H1 (cell line): ENCODE data around the gene NDUFA11. TPM values are rescaled to one million over a fixed set of nuclear protein-coding genes. Genes with fewer than 3 reads are reported as not detected.

Source experiments
- CTCF ChIA-PET: fragments of 300-600 bp; sonication (Branson Sonifier 250); formaldehyde crosslinking; loops from one replicate; lab custom pipeline; 2021; ENCODE audit not compliant: partially characterized antibody; lab: Charles Lee
- POLR2A ChIA-PET: fragments of 300-600 bp; sonication (Branson Sonifier 250); formaldehyde crosslinking; loops from one replicate; lab custom pipeline; 2021; ENCODE audit warnings: inconsistent platforms; ENCODE audit not compliant: partially characterized antibody; lab: Charles Lee
- DNase-seq, 2 experiments: peaks; one replicate each; pipeline versions ENCODE4 v3.0.0 to v3.0.0-alpha.2; 2010 to 2022; ENCODE audit warnings: low spot score in 2 of 2, low read depth in 1 of 2, mixed read lengths in 1 of 2
- FAIRE-seq: peaks from 2 replicates; lab custom pipeline; 2011; peaks lifted over from hg19 to GRCh38; lab: Jason Lieb, UNC
- H2AFZ ChIP-seq: 2 replicates; pipeline ENCODE4 v1.8.1; 2012; ENCODE audit warnings: low read length, inconsistent platforms
- H2AK5ac ChIP-seq: 2 replicates; pipeline ENCODE4 v1.6.1; 2013; ENCODE audit warnings: low read depth, low read length
- H2BK120ac ChIP-seq: replicated peaks from 2 replicates; pipeline ENCODE3; 2013; ENCODE audit warnings: low read depth, low read length, inconsistent platforms
- H2BK12ac ChIP-seq: 2 replicates; pipeline ENCODE4 v1.6.1; 2013; ENCODE audit warnings: low read depth, low read length
- H2BK15ac ChIP-seq: 2 replicates; pipeline ENCODE4 v1.6.1; 2013; ENCODE audit warnings: low read length
- H2BK20ac ChIP-seq: 2 replicates; pipeline ENCODE4 v1.6.1; 2013; ENCODE audit warnings: low read length
- H2BK5ac ChIP-seq: 2 replicates; pipeline ENCODE4 v1.6.1; 2013; ENCODE audit warnings: low read depth, low read length
- H3K14ac ChIP-seq: 2 replicates; pipeline ENCODE4 v1.6.1; 2013; ENCODE audit warnings: inconsistent platforms; ENCODE audit not compliant: insufficient read length
- H3K18ac ChIP-seq: 2 replicates; pipeline ENCODE4 v1.6.1; 2013; ENCODE audit warnings: low read length; ENCODE audit errors: extremely low read depth
- H3K23ac ChIP-seq: 2 replicates; pipeline ENCODE4 v1.6.1; 2013; ENCODE audit warnings: inconsistent platforms; ENCODE audit not compliant: insufficient read length
- H3K23me2 ChIP-seq: 2 replicates; pipeline ENCODE4 v1.6.1; 2013; ENCODE audit warnings: low read depth, low read length
- H3K27ac ChIP-seq: 2 replicates; pipeline ENCODE4 v1.6.1; 2011; ENCODE audit warnings: low read depth, low read length, inconsistent platforms
- H3K27me3 ChIP-seq, 4 experiments: replicated peaks in 1 of 4; 1 replicate in 1 of 4; 2 replicates in 3 of 4; pipeline versions ENCODE4 v1.6.1 to v1.8.1; 2011 to 2013; ENCODE audit warnings: low read length in 3 of 4, mild to moderate bottlenecking in 3 of 4, inconsistent platforms in 2 of 4, mixed read lengths in 2 of 4, moderate library complexity in 1 of 4; ENCODE audit not compliant: control insufficient read depth in 3 of 4, insufficient read depth in 3 of 4; ENCODE audit errors: extremely low read depth in 1 of 4
- H3K36me3 ChIP-seq, 4 experiments: 2 replicates each; pipeline versions ENCODE4 v1.6.1 to v1.8.1; 2011 to 2013; ENCODE audit warnings: mild to moderate bottlenecking in 4 of 4, low read length in 3 of 4, moderate library complexity in 2 of 4, control low read depth in 1 of 4, inconsistent platforms in 1 of 4; ENCODE audit not compliant: insufficient read depth in 4 of 4, control insufficient read depth in 2 of 4
- H3K4ac ChIP-seq: replicated peaks from 2 replicates; pipeline ENCODE3; 2013; ENCODE audit warnings: low read length, low read depth, mixed read lengths, inconsistent platforms; ENCODE audit not compliant: insufficient read length
- H3K4me1 ChIP-seq, 4 experiments: replicated peaks in 1 of 4; 1 replicate in 1 of 4; 2 replicates in 3 of 4; pipeline versions ENCODE4 v1.6.1 to v1.8.1; 2011 to 2013; ENCODE audit warnings: low read length in 3 of 4, inconsistent platforms in 2 of 4, mixed read lengths in 1 of 4; ENCODE audit not compliant: insufficient read depth in 4 of 4, control insufficient read depth in 3 of 4
- H3K4me2 ChIP-seq, 2 experiments: 2 replicates each; pipeline versions ENCODE4 v1.6.1 to v1.8.1; 2011 to 2013; ENCODE audit warnings: low read depth in 2 of 2, low read length in 2 of 2, control low read depth in 1 of 2, inconsistent platforms in 1 of 2, mild to moderate bottlenecking in 1 of 2; ENCODE audit not compliant: insufficient read depth in 1 of 2
- H3K4me3 ChIP-seq, 4 experiments: fragments of 200-600, 300-600 bp in 1 of 4; sonication (generic), shearing (Covaris generic), sonication (Bioruptor Twin) in 1 of 4; 2 replicates each; pipeline versions ENCODE4 v1.5.1 to v1.8.1; 2011 to 2016; ENCODE audit warnings: low read length in 4 of 4, low read depth in 3 of 4, control low read depth in 2 of 4, inconsistent platforms in 2 of 4, mild to moderate bottlenecking in 2 of 4, mixed read lengths in 1 of 4, moderate library complexity in 1 of 4; ENCODE audit not compliant: insufficient read depth in 2 of 4; ENCODE audit errors: extremely low read depth in 1 of 4
- H3K56ac ChIP-seq: replicated peaks from 2 replicates; pipeline ENCODE3; 2013; ENCODE audit warnings: low read depth, mild to moderate bottlenecking, mixed read lengths, low read length, inconsistent platforms; ENCODE audit not compliant: insufficient read length
- H3K79me1 ChIP-seq: 2 replicates; pipeline ENCODE4 v1.6.1; 2013; ENCODE audit warnings: low read depth, low read length, control low read depth
- H3K79me2 ChIP-seq, 2 experiments: 2 replicates each; pipeline versions ENCODE4 v1.6.1 to v1.8.1; 2012 to 2013; ENCODE audit warnings: low read length in 2 of 2, mild to moderate bottlenecking in 2 of 2, inconsistent platforms in 1 of 2; ENCODE audit not compliant: insufficient read depth in 2 of 2, control insufficient read depth in 1 of 2
- H3K9ac ChIP-seq, 4 experiments: replicated peaks in 1 of 4; 1 replicate in 1 of 4; 2 replicates in 3 of 4; pipeline versions ENCODE4 v1.6.1 to v1.8.1; 2011 to 2013; ENCODE audit warnings: low read depth in 3 of 4, low read length in 3 of 4, control low read depth in 2 of 4, mild to moderate bottlenecking in 2 of 4, moderate library complexity in 2 of 4, inconsistent platforms in 1 of 4; ENCODE audit errors: extremely low read depth in 1 of 4
- H3K9me3 ChIP-seq, 2 experiments: 2 replicates each; pipeline versions ENCODE4 v1.6.1 to v1.8.1; 2012 to 2013; ENCODE audit warnings: mild to moderate bottlenecking in 2 of 2, moderate library complexity in 2 of 2, control low read depth in 1 of 2, inconsistent platforms in 1 of 2, low read depth in 1 of 2, low read length in 1 of 2, mixed read lengths in 1 of 2; ENCODE audit not compliant: insufficient read depth in 2 of 2
- H4K20me1 ChIP-seq, 2 experiments: replicated peaks in 1 of 2; 2 replicates each; pipeline versions ENCODE3 to v1.8.1; 2011 to 2013; ENCODE audit warnings: inconsistent platforms in 2 of 2, low read length in 2 of 2, mild to moderate bottlenecking in 1 of 2; ENCODE audit not compliant: insufficient read depth in 2 of 2, control insufficient read depth in 1 of 2
- H4K5ac ChIP-seq: 2 replicates; pipeline ENCODE4 v1.6.1; 2013; ENCODE audit warnings: low read length, low read depth, mixed read lengths, inconsistent platforms; ENCODE audit not compliant: insufficient read length
- H4K8ac ChIP-seq: 2 replicates; pipeline ENCODE4 v1.8.0; 2013; ENCODE audit warnings: mild to moderate bottlenecking, moderate library complexity, low read length, inconsistent platforms; ENCODE audit not compliant: insufficient read depth; ENCODE audit errors: extremely low read depth
- H4K91ac ChIP-seq: replicated peaks from 2 replicates; pipeline ENCODE3; 2013; ENCODE audit warnings: low read length, mixed read lengths, inconsistent platforms; ENCODE audit not compliant: insufficient read length
- CBX5 ChIP-seq: fragments of 300-800, 300-1000 bp; sonication (generic); IDR thresholded peaks from 2 replicates; pipeline ENCODE4 v1.7.1; 2016; ENCODE audit warnings: antibody characterized with exemption, low read length, low read depth
- CEBPB ChIP-seq: IDR thresholded peaks from 2 replicates; pipeline ENCODE4 v1.6.1; 2012; ENCODE audit warnings: low read depth, low read length
- EZH2 ChIP-seq: fragments of 200-600 bp; sonication (generic); IDR thresholded peaks from 2 replicates; pipeline ENCODE4 v1.7.1; 2012; ENCODE audit warnings: low read depth, mild to moderate bottlenecking, moderate library complexity, low read length, inconsistent platforms; ENCODE audit not compliant: severe bottlenecking
- GTF2F1 ChIP-seq: IDR thresholded peaks from 2 replicates; pipeline ENCODE4 v1.6.1; 2012; ENCODE audit warnings: low read depth, low read length, improper control_type of control experiment, borderline replicate concordance
- JUN ChIP-seq: IDR thresholded peaks from 2 replicates; pipeline ENCODE4 v1.6.1; 2011; ENCODE audit warnings: low read depth, mild to moderate bottlenecking, improper control_type of control experiment, low read length
- JUND ChIP-seq: IDR thresholded peaks from 2 replicates; pipeline ENCODE4 v1.6.1; 2011; ENCODE audit warnings: mild to moderate bottlenecking, improper control_type of control experiment, low read length
- KDM5A ChIP-seq: fragments of 200-600 bp; IDR thresholded peaks from 2 replicates; pipeline ENCODE4 v1.7.1; 2012; ENCODE audit warnings: mild to moderate bottlenecking, low read length, inconsistent platforms, mixed read lengths
- POU5F1 ChIP-seq: IDR thresholded peaks from 2 replicates; pipeline ENCODE4 v1.6.1; 2011; ENCODE audit warnings: low read depth, mild to moderate bottlenecking, low read length, moderate library complexity
- RBBP5 ChIP-seq: IDR thresholded peaks from 2 replicates; pipeline ENCODE4 v1.7.1; 2012; ENCODE audit warnings: low read depth, mild to moderate bottlenecking, inconsistent platforms, low read length, moderate library complexity, borderline replicate concordance
- RNF2 ChIP-seq: fragments of 200-900, 300-1000 bp; sonication (generic); IDR thresholded peaks from 2 replicates; pipeline ENCODE4 v1.7.1; 2016; ENCODE audit warnings: borderline replicate concordance, low read depth, mild to moderate bottlenecking, antibody characterized with exemption, low read length; ENCODE audit not compliant: poor library complexity, severe bottlenecking; ENCODE audit errors: missing control alignments
- ZNF274 ChIP-seq: IDR thresholded peaks from 2 replicates; pipeline ENCODE4 v1.7.0; 2012; ENCODE audit warnings: low read length, borderline replicate concordance; ENCODE audit errors: extremely low read depth
- WGBS, 2 experiments: shearing (Covaris generic) in 1 of 2; methylation state at CpG; one replicate each; pipeline versions ENCODE4 v1.1.6 to v1.1.7; 2013 to 2015; ENCODE audit warnings: low lambda C conversion rate in 2 of 2, mixed read lengths in 2 of 2, inconsistent platforms in 1 of 2, low coverage in 1 of 2, missing lambda C conversion rate in 1 of 2; ENCODE audit not compliant: insufficient replicate concordance in 2 of 2, insufficient coverage in 1 of 2, insufficient read length in 1 of 2; ENCODE audit errors: extremely low coverage in 1 of 2, missing lambda C conversion rate in 1 of 2; 5-methylcytosine and 5-hydroxymethylcytosine counted together
- polyA plus RNA-seq, 7 experiments: library from polyadenylated mRNA; depleted of rRNA in 3 of 7; stranded (reverse) in 5 of 7; unstranded in 2 of 7; fragments of >200 nt in 5 of 7; fragments of 200-250 nt in 2 of 7; gene quantifications; 1 replicate in 5 of 7; 2 replicates in 1 of 7; 4 replicates in 1 of 7; pipeline versions ENCODE4 v1.2.1 to v1.2.3, GENCODE V29; 2011 to 2013; ENCODE audit warnings: missing spikeins in 2 of 7, mixed read lengths in 2 of 7
- total RNA-seq: library from RNA; stranded (reverse); fragmentation: NEBNext Ultra II Directional; extraction: Animal tissue kit (Norgen Biotek cat#: 25700); gene quantifications from 2 replicates; pipeline ENCODE4 v1.2.1, GENCODE V29; 2021

NDUFA11 gene
- total and polyA plus RNA-seq, 2 of the 8 experiments (the other 6 are each of a cell fraction or from before 2014, with no cell fraction given) = 205 to 1,037 TPM

- Histone ChIP-seq H3K4me2 (peak overlapping the region; percentile 54 to 65), H3K23me2 (no peaks in the 10 kb centered on the region), H3K36me3 (peaks cover 0 to 3% (median 0%) of the 10 kb centered on the region in 4 experiments; a peak in 1 of 8 replicates), H3K4me3 (peak overlapping the region in 1 of 4 experiments; percentile 15; a peak in 1 of 8 replicates), H4K5ac (no peak overlapping the region), H3K79me1 (peaks cover 30% of the 10 kb centered on the region), H2BK120ac (no peak overlapping the region), H3K14ac (no peak overlapping the region), H3K27ac (no peak overlapping the region), H4K91ac (peak overlapping the region; percentile 22), H2BK5ac (0 out of 2 replicates have a peak overlapping the region, but pooled peaks have one; percentile 29), H3K4me1 (peaks cover 34 to 58% (median 41%) of the 10 kb centered on the region in 4 experiments), H3K18ac (peak overlapping the region; percentile 85), H2BK20ac (0 out of 2 replicates have a peak overlapping the region, but pooled peaks have one; percentile 1), H3K9me3 (no peaks in the 10 kb centered on the region), H3K9ac (no peak overlapping the region; a peak in 1 of 7 replicates), H3K23ac (no peak overlapping the region), H3K56ac (no peak overlapping the region), H2BK12ac (peak overlapping the region; percentile 69; the same call in 1 of the 2 replicates), H2AK5ac (peak overlapping the region; percentile 25), H3K79me2 (peaks cover 9 to 90% of the 10 kb centered on the region in 2 experiments), H3K27me3 (no peaks in the 10 kb centered on the region; a peak in 1 of 7 replicates), H3K4ac (peak overlapping the region; percentile 46), H4K20me1 (peaks cover 37 to 45% of the 10 kb centered on the region in 2 experiments), H4K8ac (peak overlapping the region; percentile 17; the same call in 1 of the 2 replicates), H2AFZ (no peak overlapping the region), H2BK15ac (peak overlapping the region; percentile 75; the same call in 1 of the 2 replicates)
- FAIRE-seq = no peak
- ChIA-PET POLR2A (interaction anchor here (0.9 to 4.0 kb wide), 7 partner anchors 9 to 59 kb away, joined by 3 to 13 read pairs (median 4); partner anchors contain the start of gene NDUFA11), CTCF (interaction anchor here (0.6 to 6.0 kb wide), 10 partner anchors 9 to 780 kb away, joined by 3 to 48 read pairs (median 4); no protein-coding TSS in a partner anchor)
- no peak for DNase-seq
- WGBS, 2 experiments = 84% methylated on average over 18 of the region's 18 CpGs; no CpG with 5 or more reads in 1 of the 2 experiments
- no peak for TF ChIP-seq CEBPB
- no peak for TF ChIP-seq GTF2F1
- TF ChIP-seq RBBP5 = no peak
- TF ChIP-seq JUND = no peak
- no peak for TF ChIP-seq CBX5
- no peak for TF ChIP-seq EZH2
- TF ChIP-seq POU5F1 = no peak
- no peak for TF ChIP-seq JUN
- no peak for TF ChIP-seq ZNF274
- no peak for TF ChIP-seq RNF2
- TF ChIP-seq KDM5A = no peak
These were observed 48.8 kb upstream of the NDUFA11 start for GRCh38 chr19:5952193-5953029.
